Adipose tissue (tissue), 3 donors: ENCODE measurements around the gene NUMB. TPM values are rescaled to one million over a fixed set of nuclear protein-coding genes. Genes with fewer than 3 reads are reported as not detected.
"Not testable (repeated sequence)": the region's sequence is repeated elsewhere in the genome, so short reads cannot be mapped to it uniquely, and the experiment has no call there.

Experiments
- H3K27ac ChIP-seq: one replicate; pipeline ENCODE4 v1.5.1; 2013; ENCODE audit warnings: low read depth, low read length
- WGBS, 3 donors: extraction: QIAGEN DNeasy Blood & Tissue Kit; methylation state at CpG; one replicate each; pipeline ENCODE4 v1.1.7; 2013; 5-methylcytosine and 5-hydroxymethylcytosine counted together
- polyA plus RNA-seq, 3 donors: library from polyadenylated mRNA; stranded (reverse); fragments of 200-250 nt; gene quantifications; one replicate each; pipeline ENCODE4 v1.2.3, GENCODE V29; 2013
- donor health status: healthy with polysubstance abuse.
- donor health status: Bipolar disorder and iron deficiency.
- donor health status: healthy.

The NUMB gene
- polyA plus RNA-seq, 3 donors: 18.4 to 39.4 (median 33.5) TPM

GRCh38 chr14:73325063-73325462 lies 133.3 kb downstream of the NUMB start:
- 98 to 100% (median 100%) methylated on average over 1 of the region's 1 CpG for WGBS, 3 donors
- no peak overlapping the region for H3K27ac ChIP-seq

GRCh38 chr14:73324533-73324932 lies 133.8 kb downstream of the NUMB start:
- WGBS, 3 donors: 68 to 98% (median 95%) methylated on average over 1 of the region's 1 CpG
- no peak overlapping the region for H3K27ac ChIP-seq

GRCh38 chr14:73323896-73324399 lies 134.4 kb downstream of the NUMB start:
- 54 to 74% (median 59%) methylated on average over 3 of the region's 3 CpGs for WGBS, 3 donors
- H3K27ac ChIP-seq: no peak overlapping the region

- 93 to 98% (median 97%) methylated on average over 4 of the region's 4 CpGs for WGBS, 3 donors
- no peak overlapping the region for H3K27ac ChIP-seq
Measured at GRCh38 chr14:73313151-73313550, 145.2 kb downstream of the NUMB start.

GRCh38 chr14:73312687-73313086 lies 145.7 kb downstream of the NUMB start:
- H3K27ac ChIP-seq: no peak overlapping the region
- 76 to 87% (median 82%) methylated on average over 3 of the region's 3 CpGs for WGBS, 3 donors

GRCh38 chr14:73311708-73312030 lies 146.7 kb downstream of the NUMB start:
- no peak overlapping the region for H3K27ac ChIP-seq
- WGBS, 3 donors: 49 to 86% (median 58%) methylated on average over 2 of the region's 2 CpGs

GRCh38 chr14:73309207-73309606 lies 149.1 kb downstream of the NUMB start:
- H3K27ac ChIP-seq: not testable (repeated sequence)
- WGBS, 3 donors: 84 to 95% (median 87%) methylated on average over 1 of the region's 1 CpG

- WGBS, 3 donors: 95 to 99% (median 98%) methylated on average over 3 of the region's 3 CpGs
Measured at GRCh38 chr14:73307261-73307660, 151.1 kb downstream of the NUMB start.

GRCh38 chr14:73305499-73305898 lies 152.8 kb downstream of the NUMB start:
- WGBS, 3 donors: 64 to 83% (median 76%) methylated on average over 3 of the region's 3 CpGs

More at GRCh38 chr14:73307261-73307660, 151.1 kb downstream of the NUMB start:
- H3K27ac ChIP-seq: no peak overlapping the region

GRCh38 chr14:73295198-73295796 lies 163.0 kb downstream of the NUMB start:
- WGBS, 3 donors: 45 to 80% (median 78%) methylated on average over 1 of the region's 1 CpG
- H3K27ac ChIP-seq: no peak overlapping the region

More at GRCh38 chr14:73305499-73305898, 152.8 kb downstream of the NUMB start:
- no peak overlapping the region for H3K27ac ChIP-seq

- no peak overlapping the region for H3K27ac ChIP-seq
- WGBS, 3 donors: 89 to 93% (median 93%) methylated on average over 12 of the region's 12 CpGs
Measured at GRCh38 chr14:73293782-73294781, 164.3 kb downstream of the NUMB start.

GRCh38 chr14:73290279-73290678 lies 168.1 kb downstream of the NUMB start:
- 44 to 83% (median 75%) methylated on average over 4 of the region's 4 CpGs for WGBS, 3 donors
- H3K27ac ChIP-seq: no peak overlapping the region

GRCh38 chr14:73289729-73290128 lies 168.6 kb downstream of the NUMB start:
- 60 to 75% (median 72%) methylated on average over 3 of the region's 3 CpGs for WGBS, 3 donors
- H3K27ac ChIP-seq: no peak overlapping the region

GRCh38 chr14:73289308-73289707 lies 169.0 kb downstream of the NUMB start:
- no peak overlapping the region for H3K27ac ChIP-seq
- 67 to 89% (median 73%) methylated on average over 3 of the region's 3 CpGs for WGBS, 3 donors

- no peak overlapping the region for H3K27ac ChIP-seq
- WGBS, 3 donors: 87 to 93% (median 91%) methylated on average over 5 of the region's 5 CpGs
Measured at GRCh38 chr14:73287071-73287470, 171.3 kb downstream of the NUMB start.

GRCh38 chr14:73286598-73286997 lies 171.7 kb downstream of the NUMB start:
- 94 to 98% (median 98%) methylated on average over 2 of the region's 2 CpGs for WGBS, 3 donors

GRCh38 chr14:73285979-73286378 lies 172.4 kb downstream of the NUMB start:
- 80 to 93% (median 86%) methylated on average over 1 of the region's 1 CpG for whole genome bisulfite sequencing, 3 donors
- H3K27ac ChIP-seq: no peak overlapping the region

More at GRCh38 chr14:73286598-73286997, 171.7 kb downstream of the NUMB start:
- H3K27ac ChIP-seq: no peak overlapping the region

GRCh38 chr14:73283608-73284379 lies 174.6 kb downstream of the NUMB start:
- 64 to 71% (median 65%) methylated on average over 12 of the region's 12 CpGs for WGBS, 3 donors
- H3K27ac ChIP-seq: no peak overlapping the region

- 94 to 98% (median 95%) methylated on average over 5 of the region's 5 CpGs for WGBS, 3 donors
- no peak overlapping the region for H3K27ac ChIP-seq
Measured at GRCh38 chr14:73280903-73281302, 177.4 kb downstream of the NUMB start.
